Activated naive CD4-positive, alpha-beta T cell (primary cell): ENCODE data around the gene AFM.
"Not testable (repeated sequence)": the region's sequence is repeated elsewhere in the genome, so short reads cannot be mapped to it uniquely, and the experiment has no call there.

ENCODE experiments used
- DNase-seq, 4 experiments: peaks; one replicate each; lab custom pipeline; 2025; lab: John Stamatoyannopoulos, UW

The AFM gene

DNA sequence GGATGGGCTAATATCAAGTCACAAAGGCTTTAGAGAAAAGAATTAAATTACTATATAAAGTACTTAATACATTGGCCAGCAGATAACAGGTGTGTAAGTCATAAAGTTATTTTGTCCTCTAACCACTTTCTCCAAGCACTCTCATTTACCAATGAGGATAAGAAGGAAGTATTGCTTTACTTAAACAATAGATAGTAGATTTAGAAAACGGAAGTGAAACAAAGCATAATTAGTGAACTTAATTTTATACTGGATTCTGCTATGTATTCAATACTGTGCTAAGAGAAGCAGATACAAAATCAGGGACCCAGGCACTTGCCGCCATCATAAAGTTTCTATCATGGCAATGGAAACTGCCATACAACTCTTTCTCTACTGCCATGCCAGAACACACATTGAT lies 24.0 kb downstream of the AFM start:
- DNase-seq, result no peak

DNA sequence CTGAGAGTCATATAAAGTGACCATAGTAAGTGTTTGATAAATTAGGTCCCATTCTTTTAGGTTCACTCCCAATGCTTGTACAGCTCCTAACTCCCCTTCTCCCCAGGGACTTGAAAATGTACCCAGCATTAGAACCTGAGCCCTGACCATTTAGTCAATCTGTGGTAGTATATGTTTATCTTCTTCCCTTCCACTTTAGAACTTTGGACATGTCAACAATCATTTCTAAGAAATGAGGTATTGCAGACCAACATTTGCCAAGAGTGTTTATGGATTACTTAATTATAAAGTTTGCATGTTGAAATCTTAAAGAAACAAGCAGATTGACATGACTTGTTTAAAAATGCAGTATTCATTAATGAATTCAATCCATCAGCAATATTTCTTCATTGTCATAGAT lies 26.0 kb downstream of the AFM start:
- no peak for DNase-seq

DNA sequence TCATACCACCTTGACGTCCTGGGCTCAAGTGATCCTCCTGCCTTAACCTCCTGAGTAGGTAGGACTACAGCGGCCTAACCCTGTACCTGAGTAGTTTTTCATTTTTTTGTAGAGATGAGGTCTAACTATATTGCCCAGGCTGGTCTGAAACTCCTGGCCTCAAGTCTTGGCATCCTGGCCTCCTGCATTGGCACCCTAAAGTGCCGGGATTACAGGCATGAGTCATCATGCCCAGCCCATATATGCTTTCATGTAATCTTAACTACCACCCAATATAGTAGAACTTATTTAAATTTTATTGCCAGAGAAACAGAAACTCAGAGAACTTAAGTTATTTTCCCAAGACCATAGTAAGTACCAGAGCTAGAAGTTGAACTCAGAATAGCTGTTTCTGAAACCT lies 27.1 kb downstream of the AFM start:
- DNase-seq, result no peak

DNA sequence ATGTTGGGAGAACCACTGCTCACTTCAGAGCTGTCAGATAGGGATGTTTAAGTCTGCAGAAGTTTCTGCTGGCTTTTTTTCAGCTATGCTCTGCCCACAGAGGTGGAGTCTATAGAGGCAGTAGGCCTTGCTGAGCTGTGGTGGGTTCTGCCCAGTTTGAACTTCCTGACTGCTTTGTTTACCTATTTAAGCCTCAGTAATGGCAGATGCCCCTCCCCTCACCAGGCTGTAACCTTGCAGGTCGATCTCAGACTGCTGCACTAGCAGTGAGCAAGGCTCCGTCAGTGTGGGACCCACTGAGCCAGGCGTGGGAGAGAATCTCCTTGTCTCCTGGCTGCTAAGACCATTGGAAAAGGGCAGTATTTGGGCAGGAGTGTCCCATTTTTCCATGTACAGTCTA lies 36.8 kb downstream of the AFM start:
- no peak for DNase-seq

DNA sequence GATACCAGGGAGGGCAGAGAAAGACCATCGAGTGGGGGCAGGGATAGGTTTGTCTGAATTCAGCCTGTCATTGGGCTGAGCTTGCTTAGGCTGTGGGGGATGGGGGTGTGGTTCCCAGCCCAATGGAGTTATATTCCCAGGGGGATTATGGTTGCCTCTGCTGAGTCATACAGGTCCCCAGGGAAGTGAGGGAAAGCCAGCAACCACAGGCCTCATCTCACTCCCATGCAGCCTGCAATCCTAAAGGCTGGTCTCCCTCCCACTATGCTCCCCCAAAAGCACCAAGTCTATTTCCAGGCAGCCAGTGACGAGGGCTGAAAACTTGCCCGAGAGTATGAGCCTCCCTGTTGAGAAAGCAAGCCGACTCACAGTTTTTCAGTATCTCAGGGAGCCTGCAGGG lies 39.3 kb downstream of the AFM start:
- DNase-seq, result no peak

DNA sequence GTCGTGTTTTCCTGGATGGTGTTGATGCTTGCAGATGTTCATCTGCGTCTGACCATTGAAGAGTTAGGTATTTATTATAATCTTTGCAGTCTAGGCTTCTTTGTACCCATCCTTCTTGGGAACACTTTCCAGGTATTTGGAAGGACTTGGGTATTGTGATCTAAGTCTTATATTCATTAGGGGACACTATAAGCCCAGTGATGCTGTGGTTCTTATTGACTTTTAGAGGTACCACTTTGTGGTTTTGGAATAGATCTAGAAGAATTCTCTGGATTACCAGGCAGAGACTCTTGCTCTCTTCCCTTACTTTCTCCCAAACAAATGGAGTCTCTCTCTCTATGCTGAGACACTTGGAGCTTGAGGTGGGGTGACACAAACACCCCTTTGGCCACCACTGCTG lies 41.6 kb downstream of the AFM start:
- DNase-seq, result no peak

DNA sequence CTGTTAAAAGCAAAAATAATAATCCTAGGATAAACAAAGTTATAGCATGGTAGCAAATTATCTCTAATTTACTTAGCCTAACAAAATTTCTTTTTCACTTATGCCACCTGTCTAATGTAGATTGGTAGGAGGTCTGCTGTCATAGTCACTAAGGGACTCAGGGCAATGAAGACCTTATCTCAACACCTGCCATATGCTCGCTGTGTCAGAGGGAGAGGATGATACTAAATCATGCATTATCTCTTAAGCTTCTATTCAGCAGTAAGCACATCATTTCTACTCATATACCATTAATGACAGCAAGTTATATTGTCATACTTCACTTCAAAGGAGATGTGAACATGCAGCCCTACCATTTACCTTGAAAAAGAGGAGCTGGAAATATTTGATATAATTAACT lies 44.1 kb downstream of the AFM start:
- DNase-seq, result no peak

DNA sequence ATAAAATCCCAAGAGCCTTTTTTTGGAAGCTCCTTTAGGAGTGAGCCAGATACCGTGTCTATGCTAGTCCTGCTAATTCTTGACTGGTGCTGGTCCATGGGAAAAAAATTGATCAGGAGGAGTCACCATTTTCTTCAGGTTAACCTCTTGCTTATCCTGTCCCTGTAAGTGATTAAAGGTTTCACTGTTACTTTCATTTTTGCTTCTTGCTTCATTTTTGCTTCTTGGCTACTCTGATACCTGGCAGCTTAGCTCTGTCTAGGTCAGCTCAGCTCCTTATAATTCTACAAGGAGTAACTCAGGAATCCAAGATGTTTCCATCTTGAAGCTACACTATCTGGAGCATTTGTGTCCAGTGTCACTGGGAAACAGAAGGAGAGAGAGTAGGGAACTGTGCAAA lies 45.7 kb downstream of the AFM start:
- DNase-seq, result no peak

DNA sequence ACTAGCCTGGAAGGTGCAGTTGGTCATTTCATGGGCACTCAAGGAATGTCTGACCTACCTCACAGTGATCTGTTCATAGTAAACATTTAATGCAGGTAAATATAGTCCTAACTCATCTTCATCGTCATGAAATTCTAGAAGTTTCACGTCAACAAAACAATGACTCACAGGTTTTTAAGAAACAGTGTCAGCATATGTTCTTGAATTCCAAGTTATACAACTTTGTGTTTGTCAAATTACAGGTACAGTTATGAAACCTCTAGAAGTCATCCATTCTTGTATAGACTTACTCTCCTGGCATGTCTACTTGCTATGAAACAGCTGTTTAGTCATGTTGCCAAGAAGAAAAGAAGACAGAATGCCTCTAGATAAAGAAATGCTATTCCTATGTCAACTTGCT lies 46.6 kb downstream of the AFM start:
- DNase-seq, result no peak

DNA sequence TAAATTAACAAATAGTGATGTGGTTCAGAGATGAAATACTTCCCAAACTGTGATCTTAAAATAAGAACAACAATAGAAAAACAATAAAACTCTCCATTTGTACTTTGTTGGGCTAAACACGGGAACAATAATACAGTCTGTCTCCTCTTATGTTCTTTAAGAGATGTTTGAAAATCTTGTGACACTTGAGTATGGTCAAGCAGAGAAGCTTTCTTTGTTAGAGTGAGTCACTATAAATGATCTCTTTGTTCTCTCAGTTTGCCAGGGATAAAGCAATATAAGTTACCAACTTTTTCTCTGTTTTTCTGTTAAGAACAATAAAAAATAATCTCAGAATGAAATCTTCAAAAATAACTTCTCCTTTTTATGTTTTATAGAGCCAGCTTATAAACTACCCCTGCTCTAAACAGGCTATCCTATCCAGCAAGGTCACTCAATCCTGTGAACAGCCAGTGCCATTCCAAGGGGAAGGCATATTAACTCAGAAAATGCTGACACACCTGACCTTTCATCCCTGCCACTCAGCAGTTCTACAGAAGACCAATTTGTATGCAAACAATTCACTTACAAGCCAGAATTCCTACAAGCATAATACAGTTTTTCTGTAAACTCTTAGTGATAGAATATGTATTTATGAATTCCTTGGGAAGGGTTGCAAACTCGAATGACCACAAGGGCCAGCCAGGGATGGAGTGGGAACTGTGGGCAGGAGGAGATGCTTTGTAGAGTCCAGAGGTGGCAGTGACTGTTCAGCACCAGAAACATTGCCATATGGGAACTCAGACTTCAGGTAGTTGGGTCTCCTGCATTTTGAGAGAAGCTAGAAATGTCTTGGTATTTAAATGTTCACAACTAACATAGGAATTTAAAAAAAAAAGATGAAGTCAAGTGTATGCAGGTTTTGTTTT lies 52.2 kb downstream of the AFM start:
- no peak for DNase-seq

DNA sequence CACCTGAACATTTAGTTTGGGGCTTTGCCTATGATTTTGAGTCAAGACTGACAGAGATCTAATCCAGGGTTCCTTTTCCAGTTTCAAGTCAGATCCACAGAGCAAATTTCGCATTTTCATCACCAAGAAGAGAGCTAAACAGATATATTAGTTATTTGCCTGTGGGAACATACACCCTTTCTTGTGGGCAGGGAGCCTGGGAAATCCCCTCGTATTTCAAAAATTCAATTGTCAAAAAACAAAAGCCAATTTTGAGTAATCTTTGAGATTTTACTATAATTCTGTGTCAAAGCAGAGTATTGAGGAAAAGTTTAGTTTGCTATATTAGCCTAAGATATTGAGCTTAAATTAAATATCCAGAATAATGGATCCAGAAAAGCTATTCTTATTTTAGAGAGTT lies 56.6 kb downstream of the AFM start:
- DNase-seq, result no peak

DNA sequence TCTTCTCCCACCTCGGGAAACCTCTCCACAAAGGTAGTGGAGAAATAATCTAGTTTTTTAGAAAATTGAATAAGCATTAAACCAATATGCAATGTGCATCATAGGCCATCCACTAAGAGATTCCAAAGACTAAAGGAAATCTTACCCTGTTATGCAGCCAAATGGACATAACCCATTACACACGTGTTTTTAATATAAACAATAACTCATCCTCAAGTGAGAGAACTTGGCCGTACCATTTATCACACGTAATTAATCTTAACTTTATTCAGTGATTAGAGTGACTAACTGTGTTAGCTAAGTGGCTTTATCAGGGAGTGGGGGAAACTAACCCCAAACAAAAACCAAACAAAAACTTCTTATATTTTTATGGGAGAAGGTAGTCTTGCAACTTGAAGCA lies 57.8 kb downstream of the AFM start:
- no peak for DNase-seq

DNA sequence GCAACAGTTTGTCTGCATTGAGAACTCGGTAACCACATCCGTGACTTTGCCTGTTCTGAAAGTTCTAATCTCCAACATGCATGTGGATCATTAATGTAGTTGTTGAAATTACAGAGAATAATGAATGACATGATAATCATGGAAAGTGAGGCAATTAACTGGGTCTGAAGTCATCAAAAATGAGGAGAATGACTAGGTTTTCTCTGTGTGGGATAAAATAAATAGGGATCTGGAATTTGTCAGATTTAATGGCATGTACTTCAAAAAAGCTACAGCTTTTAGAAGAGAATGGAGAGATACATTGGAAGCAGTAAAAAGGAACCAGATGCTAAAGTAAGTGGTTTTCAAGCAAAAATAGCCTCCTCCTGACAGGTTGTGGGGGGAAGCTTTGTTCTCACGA lies 59.3 kb downstream of the AFM start:
- DNase-seq, result no peak

DNA sequence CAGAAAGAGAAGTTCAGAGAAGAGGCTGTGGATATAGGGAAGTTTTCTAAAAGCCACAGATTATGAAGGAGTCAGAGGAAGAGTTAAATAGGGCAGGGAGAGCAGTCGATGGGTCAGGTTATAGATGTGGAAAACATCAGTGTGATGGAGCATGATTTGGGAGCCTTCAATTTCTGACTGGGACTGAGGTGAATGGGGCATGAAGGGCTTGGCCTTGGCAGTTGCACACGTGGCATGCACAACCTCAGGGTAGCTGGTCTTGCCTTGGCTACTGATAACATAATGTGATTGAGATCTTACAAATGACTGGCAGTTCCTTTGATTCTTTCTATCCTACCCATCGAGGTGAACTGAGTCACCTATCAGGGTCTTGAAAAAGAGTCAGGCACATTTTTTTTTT lies 59.7 kb downstream of the AFM start:
- DNase-seq, result no peak

DNA sequence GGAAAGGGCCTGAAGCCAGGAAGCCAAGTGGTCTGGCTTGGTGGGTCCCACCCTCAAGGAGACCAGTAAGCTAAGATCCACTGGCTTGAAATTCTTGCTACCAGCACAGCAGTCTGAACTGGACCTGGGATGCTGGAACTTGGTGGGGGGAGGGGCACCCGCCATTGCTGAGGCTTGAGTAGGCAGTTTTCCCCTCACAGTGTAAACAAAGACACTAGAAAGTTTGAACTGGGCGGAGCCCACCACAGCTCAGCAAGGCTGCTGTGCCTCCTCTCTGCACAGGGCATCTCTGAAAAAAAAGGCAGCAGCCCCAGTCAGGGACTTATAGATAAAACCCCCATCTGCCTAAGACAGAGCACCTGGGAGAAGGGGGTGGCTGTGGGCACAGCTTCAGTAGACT lies 63.1 kb downstream of the AFM start:
- DNase-seq, result no peak

DNA sequence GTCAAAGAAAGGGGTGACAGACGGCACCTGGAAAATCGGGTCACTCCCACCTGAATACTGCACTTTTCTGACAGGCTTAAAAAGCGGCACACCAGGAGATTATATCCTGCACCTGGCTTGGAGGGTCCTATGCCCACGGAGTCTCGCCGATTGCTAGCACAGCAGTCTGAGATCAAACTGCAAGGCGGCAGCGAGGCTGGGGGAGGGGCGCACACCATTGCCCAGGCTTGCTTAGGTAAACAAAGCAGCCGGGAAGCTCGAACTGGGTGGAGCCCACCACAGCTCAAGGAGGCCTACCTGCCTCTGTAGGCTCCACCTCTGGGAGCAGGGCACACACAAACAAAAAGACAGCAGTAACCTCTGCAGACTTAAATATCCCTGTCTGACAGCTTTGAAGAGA lies 69.3 kb downstream of the AFM start:
- DNase-seq, result not testable (repeated sequence)
